HepG2 (cell line): ENCODE results near the gene POLG2. TPM values are rescaled to one million over a fixed set of nuclear protein-coding genes. Genes with fewer than 3 reads are reported as not detected.

Experiments used
- ELF4 ChIP-seq: sonication (generic); formaldehyde crosslinking; IDR thresholded peaks from 2 replicates; pipeline ENCODE4 v1.5.0; 2020; ENCODE audit warnings: missing genetic modification reagents, mild to moderate bottlenecking, moderate library complexity, borderline replicate concordance
- ISX ChIP-seq: sonication (generic); formaldehyde crosslinking; conservative IDR thresholded peaks from 2 replicates; pipeline ENCODE4 v1.5.0; 2020; ENCODE audit warnings: missing genetic modification reagents
- MAFG ChIP-seq: sonication (generic); formaldehyde crosslinking; IDR thresholded peaks from 2 replicates; pipeline ENCODE4 v1.5.1; 2020; ENCODE audit warnings: mild to moderate bottlenecking, missing genetic modification reagents
- MED1 ChIP-seq: sonication (generic); formaldehyde crosslinking; IDR thresholded peaks from 2 replicates; pipeline ENCODE4 v1.4.0; 2020; ENCODE audit warnings: missing genetic modification reagents
- MTF2 ChIP-seq: sonication (generic); formaldehyde crosslinking; IDR thresholded peaks from 2 replicates; pipeline ENCODE4 v1.5.0; 2020; ENCODE audit warnings: missing genetic modification reagents, borderline replicate concordance
- NFKB2 ChIP-seq: sonication (generic); formaldehyde crosslinking; IDR thresholded peaks from 2 replicates; pipeline ENCODE4 v1.4.0; 2020; ENCODE audit warnings: missing genetic modification reagents, borderline replicate concordance
- ONECUT2 ChIP-seq: sonication (generic); formaldehyde crosslinking; IDR thresholded peaks from 2 replicates; pipeline ENCODE4 v1.4.0; 2020; ENCODE audit warnings: missing genetic modification reagents
- SOX13 ChIP-seq, 3 experiments: fragments of 450-650 bp in 1 of 3; sonication (generic) in 1 of 3; formaldehyde crosslinking in 1 of 3; IDR thresholded peaks in 2 of 3; conservative IDR thresholded peaks in 1 of 3; 2 replicates each; pipeline versions ENCODE4 v1.5.0 to v1.6.1; 2016 to 2020; ENCODE audit warnings: antibody characterized with exemption in 1 of 3, mild to moderate bottlenecking in 1 of 3, missing compliant biosample characterization in 1 of 3, missing genetic modification reagents in 1 of 3, moderate library complexity in 1 of 3
- SPEN ChIP-seq: sonication (generic); formaldehyde crosslinking; IDR thresholded peaks from 2 replicates; pipeline ENCODE4 v1.5.1; 2020; ENCODE audit warnings: low read depth, mild to moderate bottlenecking, missing genetic modification reagents
- TCF7 ChIP-seq: sonication (generic); IDR thresholded peaks from 2 replicates; pipeline ENCODE4 v1.6.1; 2016; ENCODE audit warnings: antibody characterized with exemption, low read depth
- ZMYM2 ChIP-seq: sonication (generic); formaldehyde crosslinking; IDR thresholded peaks from 2 replicates; pipeline ENCODE4 v1.8.0; 2022; ENCODE audit warnings: mild to moderate bottlenecking, missing genetic modification reagents
- ZNF337 ChIP-seq: sonication (generic); formaldehyde crosslinking; IDR thresholded peaks from 2 replicates; pipeline ENCODE4 v1.5.1; 2020; ENCODE audit warnings: missing genetic modification reagents, low read depth, mild to moderate bottlenecking, borderline replicate concordance
- ZNF614 ChIP-seq: IDR thresholded peaks from 2 replicates; pipeline ENCODE4 v1.6.1; 2018; ENCODE audit warnings: missing biosample characterization, missing genetic modification reagents, inconsistent platforms, borderline replicate concordance
- ZNF761 ChIP-seq: sonication (generic); formaldehyde crosslinking; conservative IDR thresholded peaks from 2 replicates; pipeline ENCODE4 v1.4.0; 2020; ENCODE audit warnings: mild to moderate bottlenecking, missing genetic modification reagents
- ZNF792 ChIP-seq: IDR thresholded peaks from 2 replicates; pipeline ENCODE4 v1.6.1; 2016
- ZNF878 ChIP-seq: sonication (generic); formaldehyde crosslinking; IDR thresholded peaks from 2 replicates; pipeline ENCODE4 v1.8.1; 2023; ENCODE audit warnings: mild to moderate bottlenecking, missing genetic modification reagents, moderate library complexity
- polyA plus RNA-seq, 8 experiments: library from polyadenylated mRNA; depleted of rRNA in 3 of 8; stranded (reverse) in 7 of 8; unstranded in 1 of 8; fragments of >200 nt; fragmentation: Illumina TruSeq in 4 of 8; extraction: Trizol in 4 of 8; gene quantifications; 2 replicates each; pipeline versions ENCODE4 v1.2.1 to v1.2.3, GENCODE V29; 2011 to 2016; ENCODE audit warnings: low read depth in 4 of 8, missing spikeins in 1 of 8, mixed read lengths in 1 of 8; ENCODE audit not compliant: insufficient read depth in 1 of 8
- total RNA-seq, 5 experiments: library from RNA; depleted of rRNA; stranded (reverse); fragments of >200 nt; fragmentation: Illumina TruSeq; extraction: Trizol; gene quantifications; 2 replicates each; pipeline ENCODE4 v1.2.3, GENCODE V29; 2016; ENCODE audit warnings: low read depth in 1 of 5
- TF ChIP-seq, protein P1 (sequence below): sonication (generic); formaldehyde crosslinking; IDR thresholded peaks from 2 replicates; pipeline ENCODE4 v1.5.0; 2020; ENCODE audit warnings: mild to moderate bottlenecking, missing genetic modification reagents, borderline replicate concordance
- TF ChIP-seq, protein P2 (sequence below): sonication (generic); formaldehyde crosslinking; IDR thresholded peaks from 2 replicates; pipeline ENCODE4 v1.5.1; 2020; ENCODE audit warnings: missing genetic modification reagents, mild to moderate bottlenecking, borderline replicate concordance
- TF ChIP-seq, protein P3 (sequence below): sonication (generic); formaldehyde crosslinking; IDR thresholded peaks from 2 replicates; pipeline ENCODE4 v1.4.0; 2020; ENCODE audit warnings: mild to moderate bottlenecking, missing genetic modification reagents
- TF ChIP-seq, protein P4 (sequence below): sonication (generic); formaldehyde crosslinking; IDR thresholded peaks from 2 replicates; pipeline ENCODE4 v1.8.0; 2022; ENCODE audit warnings: mild to moderate bottlenecking, missing genetic modification reagents
- TF ChIP-seq, protein P5 (sequence below): sonication (generic); formaldehyde crosslinking; IDR thresholded peaks from 2 replicates; pipeline ENCODE4 v1.8.1; 2023; ENCODE audit warnings: mild to moderate bottlenecking, missing genetic modification reagents

The POLG2 gene
- total and polyA plus RNA-seq, 2 of the 13 experiments (the other 11 are each of a cell fraction or from before 2014, with no cell fraction given) = 21.1 to 25.5 TPM

DNA sequence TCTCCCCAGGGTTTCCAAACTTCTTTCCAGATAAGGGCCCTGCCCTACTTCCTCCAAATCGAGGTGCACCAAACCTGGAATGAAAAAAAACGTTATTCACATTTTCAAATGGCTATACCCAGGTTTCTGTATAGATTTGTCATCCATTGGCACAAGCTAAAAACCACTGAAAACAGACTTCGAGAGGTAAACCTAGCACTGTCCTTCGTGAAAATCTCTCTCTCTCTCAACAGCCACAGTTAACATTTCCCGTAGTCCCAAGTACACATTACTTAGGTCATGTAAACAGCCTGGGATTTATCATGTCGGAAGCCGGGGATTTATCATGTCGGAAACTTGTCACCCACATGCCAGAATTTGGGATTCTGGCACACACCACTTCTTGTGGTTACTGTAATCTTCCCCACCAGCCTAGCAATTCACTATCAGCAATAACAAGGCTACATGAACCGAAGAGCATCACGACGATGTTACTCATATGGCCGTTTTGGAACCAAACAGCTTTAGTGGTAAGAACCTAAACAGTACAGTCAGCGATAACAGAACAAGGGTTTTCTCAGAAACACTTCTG lies 8.0 kb upstream of the POLG2 start (continued):
- TF ChIP-seq, protein P1, sequence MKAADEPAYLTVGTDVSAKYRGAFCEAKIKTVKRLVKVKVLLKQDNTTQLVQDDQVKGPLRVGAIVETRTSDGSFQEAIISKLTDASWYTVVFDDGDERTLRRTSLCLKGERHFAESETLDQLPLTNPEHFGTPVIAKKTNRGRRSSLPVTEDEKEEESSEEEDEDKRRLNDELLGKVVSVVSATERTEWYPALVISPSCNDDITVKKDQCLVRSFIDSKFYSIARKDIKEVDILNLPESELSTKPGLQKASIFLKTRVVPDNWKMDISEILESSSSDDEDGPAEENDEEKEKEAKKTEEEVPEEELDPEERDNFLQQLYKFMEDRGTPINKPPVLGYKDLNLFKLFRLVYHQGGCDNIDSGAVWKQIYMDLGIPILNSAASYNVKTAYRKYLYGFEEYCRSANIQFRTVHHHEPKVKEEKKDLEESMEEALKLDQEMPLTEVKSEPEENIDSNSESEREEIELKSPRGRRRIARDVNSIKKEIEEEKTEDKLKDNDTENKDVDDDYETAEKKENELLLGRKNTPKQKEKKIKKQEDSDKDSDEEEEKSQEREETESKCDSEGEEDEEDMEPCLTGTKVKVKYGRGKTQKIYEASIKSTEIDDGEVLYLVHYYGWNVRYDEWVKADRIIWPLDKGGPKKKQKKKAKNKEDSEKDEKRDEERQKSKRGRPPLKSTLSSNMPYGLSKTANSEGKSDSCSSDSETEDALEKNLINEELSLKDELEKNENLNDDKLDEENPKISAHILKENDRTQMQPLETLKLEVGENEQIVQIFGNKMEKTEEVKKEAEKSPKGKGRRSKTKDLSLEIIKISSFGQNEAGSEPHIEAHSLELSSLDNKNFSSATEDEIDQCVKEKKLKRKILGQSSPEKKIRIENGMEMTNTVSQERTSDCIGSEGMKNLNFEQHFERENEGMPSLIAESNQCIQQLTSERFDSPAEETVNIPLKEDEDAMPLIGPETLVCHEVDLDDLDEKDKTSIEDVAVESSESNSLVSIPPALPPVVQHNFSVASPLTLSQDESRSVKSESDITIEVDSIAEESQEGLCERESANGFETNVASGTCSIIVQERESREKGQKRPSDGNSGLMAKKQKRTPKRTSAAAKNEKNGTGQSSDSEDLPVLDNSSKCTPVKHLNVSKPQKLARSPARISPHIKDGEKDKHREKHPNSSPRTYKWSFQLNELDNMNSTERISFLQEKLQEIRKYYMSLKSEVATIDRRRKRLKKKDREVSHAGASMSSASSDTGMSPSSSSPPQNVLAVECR (CRISPR knock-in tag) = peak; percentile 22; the same call in 1 of the 2 replicates
- 0 out of 2 replicates have a peak, but pooled peaks have one; percentile 9 for TF ChIP-seq SPEN (CRISPR knock-in tag)
- TF ChIP-seq, protein P2, sequence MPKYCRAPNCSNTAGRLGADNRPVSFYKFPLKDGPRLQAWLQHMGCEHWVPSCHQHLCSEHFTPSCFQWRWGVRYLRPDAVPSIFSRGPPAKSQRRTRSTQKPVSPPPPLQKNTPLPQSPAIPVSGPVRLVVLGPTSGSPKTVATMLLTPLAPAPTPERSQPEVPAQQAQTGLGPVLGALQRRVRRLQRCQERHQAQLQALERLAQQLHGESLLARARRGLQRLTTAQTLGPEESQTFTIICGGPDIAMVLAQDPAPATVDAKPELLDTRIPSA (CRISPR knock-in tag) = no peak
- peak; percentile 99 for TF ChIP-seq ZNF792 (CRISPR knock-in tag)
- TF ChIP-seq MTF2 (CRISPR knock-in tag) = no peak
- TF ChIP-seq MED1 = peak; percentile 32; the same call in 1 of the 2 replicates
- TF ChIP-seq ZNF761 (CRISPR knock-in tag) = no peak
- TF ChIP-seq ONECUT2 (CRISPR knock-in tag) = no peak
- TF ChIP-seq, protein P3, sequence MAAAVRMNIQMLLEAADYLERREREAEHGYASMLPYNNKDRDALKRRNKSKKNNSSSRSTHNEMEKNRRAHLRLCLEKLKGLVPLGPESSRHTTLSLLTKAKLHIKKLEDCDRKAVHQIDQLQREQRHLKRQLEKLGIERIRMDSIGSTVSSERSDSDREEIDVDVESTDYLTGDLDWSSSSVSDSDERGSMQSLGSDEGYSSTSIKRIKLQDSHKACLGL (CRISPR knock-in tag) = no peak
- no peak for TF ChIP-seq ZMYM2 (CRISPR knock-in tag)
- 0 out of 2 replicates have a peak, but pooled peaks have one; percentile 23 for TF ChIP-seq ZNF337 (CRISPR knock-in tag)
- no peak for TF ChIP-seq ISX (CRISPR knock-in tag)
- TF ChIP-seq, protein P4, sequence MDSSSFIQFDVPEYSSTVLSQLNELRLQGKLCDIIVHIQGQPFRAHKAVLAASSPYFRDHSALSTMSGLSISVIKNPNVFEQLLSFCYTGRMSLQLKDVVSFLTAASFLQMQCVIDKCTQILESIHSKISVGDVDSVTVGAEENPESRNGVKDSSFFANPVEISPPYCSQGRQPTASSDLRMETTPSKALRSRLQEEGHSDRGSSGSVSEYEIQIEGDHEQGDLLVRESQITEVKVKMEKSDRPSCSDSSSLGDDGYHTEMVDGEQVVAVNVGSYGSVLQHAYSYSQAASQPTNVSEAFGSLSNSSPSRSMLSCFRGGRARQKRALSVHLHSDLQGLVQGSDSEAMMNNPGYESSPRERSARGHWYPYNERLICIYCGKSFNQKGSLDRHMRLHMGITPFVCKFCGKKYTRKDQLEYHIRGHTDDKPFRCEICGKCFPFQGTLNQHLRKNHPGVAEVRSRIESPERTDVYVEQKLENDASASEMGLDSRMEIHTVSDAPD (CRISPR knock-in tag) = no peak; the same call in 1 of the 2 replicates
- TF ChIP-seq TCF7 = no peak
- TF ChIP-seq MAFG (CRISPR knock-in tag) = 0 out of 2 replicates have a peak, but pooled peaks have one; percentile 7
- no peak for TF ChIP-seq NFKB2
- no peak for TF ChIP-seq SOX13 (IDR thresholded peaks at IDR 0.05)
- no peak for TF ChIP-seq SOX13 (CRISPR knock-in tag; conservative IDR thresholded peaks at IDR 0.05 in 1 of 2, IDR thresholded peaks at IDR 0.05 in 1 of 2)
- TF ChIP-seq, protein P5, sequence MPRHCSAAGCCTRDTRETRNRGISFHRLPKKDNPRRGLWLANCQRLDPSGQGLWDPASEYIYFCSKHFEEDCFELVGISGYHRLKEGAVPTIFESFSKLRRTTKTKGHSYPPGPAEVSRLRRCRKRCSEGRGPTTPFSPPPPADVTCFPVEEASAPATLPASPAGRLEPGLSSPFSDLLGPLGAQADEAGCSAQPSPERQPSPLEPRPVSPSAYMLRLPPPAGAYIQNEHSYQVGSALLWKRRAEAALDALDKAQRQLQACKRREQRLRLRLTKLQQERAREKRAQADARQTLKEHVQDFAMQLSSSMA (CRISPR knock-in tag) = 0 out of 2 replicates have a peak, but pooled peaks have one; percentile 3
- 0 out of 2 replicates have a peak, but pooled peaks have one; percentile 28 for TF ChIP-seq ZNF614
- no peak for TF ChIP-seq ZNF878 (CRISPR knock-in tag)
- TF ChIP-seq ELF4 = peak; percentile 71; the same call in 1 of the 2 replicates
